Stimulated activated CD4-positive, alpha-beta T cell treated with anti-CD3 and anti-CD28 coated beads, Interleukin-15, amount 100 ng/mL, for 48 hours (primary cell): Measurements from ENCODE around the gene TPX2.

Experiments used
- DNase-seq, 2 donors: peaks; one replicate each; pipeline ENCODE4 v3.0.0-alpha.2; 2020; ENCODE audit warnings: low read depth in 2 of 2

Gene TPX2

GRCh38 chr20:31759836-31760518 is 20.9 kb downstream of the TPX2 start:
- no peak for DNase-seq

GRCh38 chr20:31760519-31761240 is 21.6 kb downstream of the TPX2 start:
- DNase-seq, result no peak

DNA sequence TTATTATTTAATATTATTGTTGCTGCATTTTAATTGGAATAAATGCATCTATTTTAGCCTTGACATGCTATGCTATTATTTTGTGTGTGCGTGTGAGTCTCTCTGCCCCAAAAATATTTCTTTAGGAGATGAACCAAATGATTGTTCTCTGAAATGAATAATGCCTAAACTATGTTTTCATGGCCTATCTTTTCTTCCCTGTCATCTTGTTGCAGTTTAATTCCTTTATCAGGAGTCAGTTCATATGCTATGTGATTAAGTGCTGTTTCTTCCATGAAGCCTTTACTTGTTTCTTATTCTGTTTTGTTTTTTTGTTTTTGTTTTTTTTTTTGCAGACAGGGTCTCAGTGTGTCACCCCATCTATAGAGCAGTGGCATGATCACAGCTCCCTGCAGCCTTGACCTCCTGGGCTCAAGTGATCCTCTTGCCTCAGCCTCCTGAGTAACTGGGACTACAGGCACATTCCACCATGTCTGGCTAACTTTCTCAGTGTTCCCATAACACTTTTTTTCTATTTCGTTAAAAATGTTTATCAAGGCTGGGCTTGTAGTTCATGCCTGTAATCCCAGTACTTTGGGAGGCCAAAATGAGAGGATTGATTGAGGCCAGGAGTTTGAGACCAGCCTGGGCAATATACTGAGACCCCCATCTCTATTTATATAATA is 25.7 kb downstream of the TPX2 start:
- no peak for DNase-seq

- no peak for DNase-seq
These were observed 28.7 kb downstream of the TPX2 start for GRCh38 chr20:31767805-31768204.

- DNase-seq, result no peak
These were observed 30.6 kb downstream of the TPX2 start for GRCh38 chr20:31769681-31770080.

DNA sequence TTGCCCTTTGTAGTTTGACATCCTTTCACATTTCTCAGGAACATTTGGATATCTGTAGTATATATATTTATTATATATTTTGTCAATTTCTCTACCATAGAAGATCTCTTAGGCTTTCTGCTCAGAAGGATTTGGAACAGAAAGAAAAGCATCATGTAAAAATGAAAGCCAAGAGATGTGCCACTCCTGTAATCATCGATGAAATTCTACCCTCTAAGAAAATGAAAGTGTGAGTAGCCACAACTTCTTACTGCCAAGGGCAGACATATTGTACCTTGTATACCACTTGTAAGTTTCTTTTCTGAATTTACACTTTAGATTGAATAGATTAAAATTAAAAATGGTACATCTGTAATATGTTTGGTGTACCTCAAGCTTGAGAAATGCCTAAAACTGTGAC is 31.2 kb downstream of the TPX2 start:
- no peak for DNase-seq

DNA sequence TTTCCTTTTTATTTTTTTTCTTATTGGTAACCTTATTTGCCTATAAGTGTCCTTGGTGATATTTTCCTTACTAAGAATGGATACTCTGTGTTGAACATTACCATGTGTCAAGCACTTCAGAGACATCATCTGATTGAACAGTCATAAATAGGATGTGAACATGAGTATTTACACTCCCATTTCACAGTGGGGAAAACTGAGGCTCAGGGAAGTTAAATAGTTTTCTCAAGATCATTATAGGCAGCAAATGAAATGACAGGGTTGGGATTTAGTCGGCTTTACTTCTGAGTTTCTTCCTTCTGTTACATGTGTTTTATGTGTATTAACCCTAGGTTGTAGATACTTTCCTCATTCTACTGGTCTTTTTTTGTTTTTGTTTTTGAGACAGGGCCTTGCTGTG is 35.3 kb downstream of the TPX2 start:
- no peak for DNase-seq

DNA sequence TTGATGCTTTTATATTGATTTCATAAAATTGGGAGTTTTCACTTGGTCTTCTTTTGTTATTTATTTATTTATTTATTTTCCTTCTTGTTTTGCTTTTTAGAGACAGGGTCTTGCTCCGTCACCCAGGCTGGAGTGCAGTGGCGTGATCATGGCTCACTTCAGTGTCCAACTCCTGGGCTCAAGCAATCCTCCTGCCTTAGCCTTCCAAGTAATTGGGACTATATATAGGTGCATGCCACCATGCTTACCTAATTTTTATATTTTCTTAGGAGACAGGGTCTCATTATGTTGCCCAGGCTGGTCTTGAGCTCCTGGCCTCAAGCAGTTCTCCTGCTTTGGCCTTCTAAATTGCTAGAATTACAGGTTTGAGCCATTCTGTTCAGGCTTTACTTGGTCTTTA is 41.7 kb downstream of the TPX2 start:
- no peak for DNase-seq

- no peak for DNase-seq
These were observed 42.9 kb downstream of the TPX2 start for GRCh38 chr20:31781945-31782344.

GRCh38 chr20:31784354-31785044 is 45.4 kb downstream of the TPX2 start:
- no peak for DNase-seq

- no peak for DNase-seq
These were observed 46.0 kb downstream of the TPX2 start for GRCh38 chr20:31785089-31785488.

DNA sequence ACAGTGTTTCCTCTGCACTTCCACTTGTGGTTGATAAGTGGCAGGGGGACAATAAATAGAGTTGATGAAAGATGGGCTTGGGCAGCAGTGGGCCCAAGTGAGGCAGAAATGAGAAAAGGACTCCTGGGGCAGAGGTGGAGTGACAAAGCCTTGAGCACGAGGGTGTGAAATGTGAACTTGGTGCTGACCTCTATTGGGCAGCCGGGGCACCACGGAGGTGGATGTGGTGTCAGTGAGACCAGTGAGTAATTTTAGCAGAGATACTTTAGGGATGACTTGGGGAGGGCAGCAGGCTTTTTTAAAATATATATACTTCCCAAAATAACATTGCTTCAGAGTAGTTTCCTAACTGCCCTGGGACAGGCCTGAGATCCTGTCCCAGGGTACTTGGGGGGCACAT is 49.5 kb downstream of the TPX2 start:
- no peak for DNase-seq

- DNase-seq, result no peak
These were observed 51.3 kb downstream of the TPX2 start for GRCh38 chr20:31790401-31790800.

DNA sequence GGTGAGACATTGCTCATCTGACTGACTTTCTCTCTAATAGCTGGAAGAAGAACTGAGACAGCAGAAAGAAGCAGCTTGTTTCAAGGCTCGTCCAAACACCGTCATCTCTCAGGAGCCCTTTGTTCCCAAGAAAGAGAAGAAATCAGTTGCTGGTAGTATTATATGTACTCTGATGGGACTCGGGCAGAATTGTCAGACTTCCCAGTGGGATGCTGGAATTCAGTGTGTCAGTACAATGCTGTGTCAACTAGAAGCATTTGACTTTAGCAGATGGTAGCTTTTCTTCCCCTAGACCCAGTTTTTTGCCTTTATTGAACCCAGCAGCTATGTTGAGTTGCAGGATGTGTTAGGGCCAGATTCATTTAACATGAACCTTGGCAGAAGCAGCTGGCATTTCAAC is 58.3 kb downstream of the TPX2 start:
- no peak for DNase-seq

DNA sequence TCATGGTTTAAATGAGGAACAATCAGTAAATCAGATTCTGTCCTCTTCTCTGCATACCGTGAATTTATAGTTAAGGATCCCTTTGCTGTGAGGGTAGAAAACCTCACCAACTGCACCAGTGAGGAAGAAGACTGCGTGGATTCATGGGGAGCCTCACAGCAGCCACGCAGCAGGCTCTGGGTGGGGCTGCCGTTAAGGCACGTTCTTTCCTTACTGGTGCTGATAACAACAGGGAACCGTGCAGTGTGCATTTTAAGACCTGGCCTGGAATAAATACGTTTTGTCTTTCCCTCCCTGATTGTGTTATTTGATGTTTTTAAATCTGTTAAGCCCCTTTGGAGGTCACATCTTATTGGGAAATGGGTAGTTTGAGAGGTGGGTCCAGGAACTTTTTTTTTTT is 62.4 kb downstream of the TPX2 start:
- DNase-seq, result no peak

- DNase-seq, result no peak
These were observed 64.6 kb downstream of the TPX2 start for GRCh38 chr20:31803552-31804291.

- DNase-seq, result no peak
These were observed 67.7 kb downstream of the TPX2 start for GRCh38 chr20:31806564-31807355.

- no peak for DNase-seq
These were observed 69.4 kb downstream of the TPX2 start for GRCh38 chr20:31808481-31808880.

DNA sequence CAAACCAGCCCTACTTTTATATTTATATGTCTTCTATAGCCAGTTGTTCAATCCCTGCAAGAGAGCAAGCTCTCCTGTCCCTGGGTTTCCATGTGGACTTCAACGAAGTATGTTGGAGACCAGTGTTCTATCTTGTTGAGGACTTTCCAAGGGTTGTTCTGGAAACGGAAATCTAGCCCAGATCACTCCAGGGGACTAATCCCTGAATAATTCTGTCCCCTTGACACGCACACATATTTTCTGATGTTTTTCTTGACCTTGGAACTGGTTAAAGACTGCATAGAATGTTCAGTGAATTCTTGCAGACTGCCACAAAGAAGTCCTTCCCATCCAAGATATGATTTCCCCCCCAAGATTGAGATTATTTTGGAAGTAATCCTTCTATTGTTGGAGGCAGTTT is 70.6 kb downstream of the TPX2 start:
- no peak for DNase-seq

GRCh38 chr20:31811198-31811597 is 72.1 kb downstream of the TPX2 start:
- no peak for DNase-seq
